Measurements from ENCODE around the gene SPINK8. TPM values are rescaled to one million over a fixed set of nuclear protein-coding genes. Genes with fewer than 3 reads are reported as not detected.
"Not testable (repeated sequence)": the region's sequence is repeated elsewhere in the genome, so short reads cannot be mapped to it uniquely, and the experiment has no call there.

Gene SPINK8
- total RNA-seq (not detected in 2 replicates), polyA plus RNA-seq (not detected in 2 replicates), polyA minus RNA-seq (ENCODE audit: low replicate concordance) (not detected in 2 replicates)
- not detected in 2 replicates for polyA plus RNA-seq (2012)

DNA sequence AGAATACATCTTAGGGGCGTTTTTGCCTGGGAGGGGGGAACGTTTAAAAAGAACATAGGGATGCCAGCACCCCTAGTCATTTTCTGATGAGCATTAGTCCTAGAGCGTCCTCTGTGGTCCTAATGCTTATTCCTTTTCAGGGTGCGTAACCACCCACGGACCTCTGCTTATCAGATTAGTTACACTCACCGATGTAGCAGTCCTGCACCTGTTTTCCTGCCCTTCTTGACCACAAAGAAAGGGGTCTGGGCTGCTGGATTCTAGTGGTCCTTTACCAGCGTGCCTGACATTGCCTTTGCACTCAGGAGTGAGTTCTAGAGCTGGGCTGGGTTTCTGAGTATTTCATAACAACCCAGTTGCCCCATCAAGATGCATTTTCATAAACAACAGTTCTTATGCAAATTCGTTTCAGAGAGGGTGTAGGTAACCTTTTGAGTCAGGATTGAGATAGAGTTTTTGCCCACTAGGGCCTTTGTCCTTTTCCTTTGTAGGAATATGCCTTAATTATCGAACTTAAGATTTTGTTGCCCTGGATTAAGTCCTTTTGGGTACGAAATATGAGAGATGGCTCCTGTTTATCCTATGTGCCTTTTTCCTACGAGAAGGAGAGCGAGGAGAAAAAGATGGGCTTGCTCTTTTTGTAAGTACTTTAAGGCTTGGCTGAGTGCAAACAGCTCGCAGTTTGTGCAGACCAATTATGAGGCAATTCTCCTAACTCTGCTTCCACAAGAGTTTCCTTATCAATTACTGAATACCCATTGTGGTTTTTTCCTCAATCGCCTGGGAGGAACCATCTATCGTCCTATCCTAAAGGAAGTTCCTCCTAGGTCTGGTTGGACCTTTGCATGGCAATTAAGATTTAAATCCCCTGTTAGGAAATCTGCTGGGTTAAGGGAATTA is at the start of gene SPINK8:
Gene SPINK8 (minus strand): TSS at position 316 of the 900 bp plus-strand sequence. CDS start 5,320 bp downstream, outside the sequence.
- H3K36me3 ChIP-seq (ENCODE audit: control insufficient read depth, insufficient read depth, low read length); DNase-seq (ENCODE audit: low read depth in 2 of 2); H2AFZ ChIP-seq (ENCODE audit: low read length); H3K4me3 ChIP-seq (replicated peaks in 1 of 4; ENCODE audit: control extremely low read depth in 1 of 4, insufficient read depth in 1 of 4, low read depth in 3 of 4, low read length in 4 of 4); H3K27ac ChIP-seq (ENCODE audit: insufficient read depth, low read length); H4K20me1 ChIP-seq (ENCODE audit: control insufficient read depth, extremely low read depth, insufficient read depth, low read length); H3K4me1 ChIP-seq (ENCODE audit: control insufficient read depth, extremely low read depth, insufficient read depth, low read length); H3K79me2 ChIP-seq (ENCODE audit: control insufficient read depth, insufficient read depth, low read length); H3K27me3 ChIP-seq (ENCODE audit: control insufficient read depth, insufficient read depth, low read length); H3K4me2 ChIP-seq (ENCODE audit: extremely low read depth, insufficient read depth, low read length); H3K9ac ChIP-seq (ENCODE audit: insufficient read depth, low read length); H3K9me3 ChIP-seq (ENCODE audit: control insufficient read depth, insufficient read depth, low read depth, low read length): not testable (repeated sequence)

DNA sequence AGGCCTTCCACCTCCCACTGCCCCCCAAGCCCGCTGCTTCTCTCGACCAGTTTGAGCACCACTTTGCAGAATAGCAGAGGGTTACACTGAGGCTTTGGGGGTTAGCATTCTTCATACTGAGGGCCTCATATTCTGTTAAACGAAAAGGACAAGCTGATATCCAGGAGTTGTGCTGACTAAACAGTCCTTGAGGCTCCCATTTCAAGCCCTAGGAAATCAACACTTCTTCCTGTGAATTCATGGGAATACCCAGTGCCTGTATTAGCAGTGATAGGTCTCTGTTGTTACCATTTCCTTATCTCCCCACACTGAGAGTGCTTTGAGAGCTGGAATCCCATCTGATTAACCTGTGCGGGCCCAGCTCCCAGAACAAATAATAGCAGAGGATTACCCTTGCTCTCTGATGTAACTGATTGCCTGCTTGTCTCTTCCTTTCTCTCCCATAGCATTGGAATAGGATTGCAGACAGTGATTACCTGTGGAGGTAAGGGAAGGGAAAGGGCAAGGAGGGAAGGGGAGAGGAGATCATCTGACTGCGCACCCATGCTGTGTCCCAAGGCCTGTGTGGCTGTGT is 39.5 kb upstream of the SPINK8 start:
- Histone ChIP-seq H3K79me2 (ENCODE audit: control insufficient read depth, insufficient read depth, low read length) (no peaks in the 10 kb centered on the region), H3K27me3 (ENCODE audit: control insufficient read depth, insufficient read depth, low read length) (peaks cover 8% of the 10 kb centered on the region), H3K9me3 (ENCODE audit: control insufficient read depth, insufficient read depth, low read depth, low read length) (no peaks in the 10 kb centered on the region), H4K20me1 (ENCODE audit: control insufficient read depth, extremely low read depth, insufficient read depth, low read length) (no peaks in the 10 kb centered on the region), H3K36me3 (ENCODE audit: control insufficient read depth, insufficient read depth, low read length) (no peaks in the 10 kb centered on the region), H3K4me3 (replicated peaks in 1 of 4; ENCODE audit: control extremely low read depth in 1 of 4, insufficient read depth in 1 of 4, low read depth in 3 of 4, low read length in 4 of 4) (no peak overlapping the region), H3K4me2 (ENCODE audit: extremely low read depth, insufficient read depth, low read length) (no peak overlapping the region), H3K9ac (ENCODE audit: insufficient read depth, low read length) (no peak overlapping the region), H2AFZ (ENCODE audit: low read length) (no peak overlapping the region), H3K4me1 (ENCODE audit: control insufficient read depth, extremely low read depth, insufficient read depth, low read length) (no peaks in the 10 kb centered on the region), H3K27ac (ENCODE audit: insufficient read depth, low read length) (no peak overlapping the region)
- DNase-seq (ENCODE audit: low read depth in 2 of 2), result no peak
- no peak for TF ChIP-seq EZH2 (IDR thresholded peaks at IDR 0.05; ENCODE audit: low read length, missing control alignments)
- TF ChIP-seq, protein P1, sequence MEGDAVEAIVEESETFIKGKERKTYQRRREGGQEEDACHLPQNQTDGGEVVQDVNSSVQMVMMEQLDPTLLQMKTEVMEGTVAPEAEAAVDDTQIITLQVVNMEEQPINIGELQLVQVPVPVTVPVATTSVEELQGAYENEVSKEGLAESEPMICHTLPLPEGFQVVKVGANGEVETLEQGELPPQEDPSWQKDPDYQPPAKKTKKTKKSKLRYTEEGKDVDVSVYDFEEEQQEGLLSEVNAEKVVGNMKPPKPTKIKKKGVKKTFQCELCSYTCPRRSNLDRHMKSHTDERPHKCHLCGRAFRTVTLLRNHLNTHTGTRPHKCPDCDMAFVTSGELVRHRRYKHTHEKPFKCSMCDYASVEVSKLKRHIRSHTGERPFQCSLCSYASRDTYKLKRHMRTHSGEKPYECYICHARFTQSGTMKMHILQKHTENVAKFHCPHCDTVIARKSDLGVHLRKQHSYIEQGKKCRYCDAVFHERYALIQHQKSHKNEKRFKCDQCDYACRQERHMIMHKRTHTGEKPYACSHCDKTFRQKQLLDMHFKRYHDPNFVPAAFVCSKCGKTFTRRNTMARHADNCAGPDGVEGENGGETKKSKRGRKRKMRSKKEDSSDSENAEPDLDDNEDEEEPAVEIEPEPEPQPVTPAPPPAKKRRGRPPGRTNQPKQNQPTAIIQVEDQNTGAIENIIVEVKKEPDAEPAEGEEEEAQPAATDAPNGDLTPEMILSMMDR (conservative IDR thresholded peaks at IDR 0.05 in 1 of 2, IDR thresholded peaks at IDR 0.05 in 1 of 2; ENCODE audit: low read depth in 1 of 2, low read length in 2 of 2), result no peak

DNA sequence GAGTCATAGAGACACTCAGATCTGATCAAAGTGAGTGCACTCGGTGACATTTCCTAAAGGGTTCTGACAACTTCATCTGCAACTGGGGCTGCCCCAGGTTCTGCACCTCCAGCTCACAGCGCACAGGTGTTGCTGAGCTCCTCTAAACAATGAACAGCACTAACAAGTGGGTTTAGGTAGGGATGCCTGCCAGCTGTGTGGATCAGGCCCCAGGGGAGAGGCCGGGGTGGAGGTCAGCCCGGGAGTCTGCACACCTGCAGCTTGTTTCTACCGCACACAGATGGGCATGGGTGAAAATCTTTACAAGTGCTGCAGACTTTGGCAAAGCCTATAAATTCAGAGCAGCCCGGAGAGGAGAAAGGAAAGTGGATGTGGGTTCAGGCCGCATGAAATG is 38.9 kb upstream of the SPINK8 start:
- TF ChIP-seq, protein P1 (conservative IDR thresholded peaks at IDR 0.05 in 1 of 2, IDR thresholded peaks at IDR 0.05 in 1 of 2; ENCODE audit: low read depth in 1 of 2, low read length in 2 of 2), result no peak
- TF ChIP-seq EZH2 (IDR thresholded peaks at IDR 0.05; ENCODE audit: low read length, missing control alignments), result no peak
- Histone ChIP-seq H2AFZ (ENCODE audit: low read length) (no peak overlapping the region), H3K4me1 (ENCODE audit: control insufficient read depth, extremely low read depth, insufficient read depth, low read length) (no peaks in the 10 kb centered on the region), H4K20me1 (ENCODE audit: control insufficient read depth, extremely low read depth, insufficient read depth, low read length) (no peaks in the 10 kb centered on the region), H3K79me2 (ENCODE audit: control insufficient read depth, insufficient read depth, low read length) (no peaks in the 10 kb centered on the region), H3K27ac (ENCODE audit: insufficient read depth, low read length) (no peak overlapping the region), H3K27me3 (ENCODE audit: control insufficient read depth, insufficient read depth, low read length) (peaks cover 8% of the 10 kb centered on the region), H3K9me3 (ENCODE audit: control insufficient read depth, insufficient read depth, low read depth, low read length) (no peaks in the 10 kb centered on the region), H3K9ac (ENCODE audit: insufficient read depth, low read length) (no peak overlapping the region), H3K36me3 (ENCODE audit: control insufficient read depth, insufficient read depth, low read length) (no peaks in the 10 kb centered on the region), H3K4me3 (replicated peaks in 1 of 4; ENCODE audit: control extremely low read depth in 1 of 4, insufficient read depth in 1 of 4, low read depth in 3 of 4, low read length in 4 of 4) (no peak overlapping the region), H3K4me2 (ENCODE audit: extremely low read depth, insufficient read depth, low read length) (no peak overlapping the region)
- DNase-seq (ENCODE audit: low read depth in 2 of 2), result no peak
